Activated T-cell treated with anti-CD3 and anti-CD28 coated beads, Interleukin-2, amount 50 U/mL, for 4 hours (primary cell): ENCODE data around the gene SYT1. TPM values are rescaled to one million over a fixed set of nuclear protein-coding genes. Genes with fewer than 3 reads are reported as not detected.

Experiments used
- ATAC-seq, 2 donors: fragments of 200-7000 bp; cut with Tn5 transposase; one replicate each; pipeline ENCODE4 v1.10.0; 2021
- DNase-seq: peaks from one replicate; pipeline ENCODE4 v3.0.0-alpha.2; 2020
- H3K27me3 Mint-ChIP-seq: one replicate; pipeline ENCODE4 v1.8.0; 2021; ENCODE audit warnings: low read depth, mixed read lengths
- H3K36me3 Mint-ChIP-seq: one replicate; pipeline ENCODE4 v1.8.0; 2022; ENCODE audit warnings: mixed read lengths; ENCODE audit not compliant: insufficient read depth
- H3K4me1 Mint-ChIP-seq: one replicate; pipeline ENCODE4 v1.8.0; 2021; ENCODE audit warnings: low read depth, mixed read lengths
- H3K4me3 Mint-ChIP-seq: one replicate; pipeline ENCODE4 v1.8.0; 2021; ENCODE audit warnings: mild to moderate bottlenecking, moderate library complexity, mixed read lengths
- H3K9me3 Mint-ChIP-seq: one replicate; pipeline ENCODE4 v1.8.0; 2021; ENCODE audit warnings: mixed read lengths
- total RNA-seq, 3 donors: library from RNA; stranded (reverse); gene quantifications; one replicate each; pipeline ENCODE4 v1.2.1, GENCODE V29; 2021

Gene SYT1
- total RNA-seq, 3 donors from 2014 or later, result 0.16 TPM; not detected in 2

GRCh38 chr12:79448816-79449215 lies 584.2 kb downstream of the SYT1 start:
- no peak for ATAC-seq

DNA sequence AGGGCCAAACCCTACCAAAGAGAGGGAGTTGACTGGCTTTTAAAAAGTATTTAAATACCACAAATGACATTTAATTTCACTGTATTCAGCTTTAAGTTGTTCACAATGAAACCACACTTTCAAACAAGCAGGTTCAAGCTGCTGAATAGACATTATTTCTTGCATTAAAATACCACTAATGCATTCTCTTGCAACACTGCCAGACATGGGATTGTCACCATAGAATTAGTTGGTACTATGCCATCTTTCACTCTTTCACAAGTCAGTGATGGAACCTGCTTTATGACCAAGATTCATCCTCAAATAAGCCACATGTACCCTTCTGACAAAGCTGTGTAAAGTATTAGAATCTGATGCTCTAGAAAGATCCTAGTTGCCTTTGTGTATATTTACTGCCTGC lies 586.8 kb downstream of the SYT1 start:
- no peaks in the 10 kb centered on the region for H3K9me3 Mint-ChIP-seq
- H3K4me1 Mint-ChIP-seq, result no peaks in the 10 kb centered on the region
- H3K27me3 Mint-ChIP-seq, result no peaks in the 10 kb centered on the region
- H3K36me3 Mint-ChIP-seq, result no peaks in the 10 kb centered on the region
- no peak for ATAC-seq
- DNase-seq, result no peak
- no peak overlapping the region for H3K4me3 Mint-ChIP-seq

More at GRCh38 chr12:79448816-79449215, 584.2 kb downstream of the SYT1 start:
- H3K9me3 Mint-ChIP-seq, result no peaks in the 10 kb centered on the region
- no peaks in the 10 kb centered on the region for H3K27me3 Mint-ChIP-seq
- H3K4me3 Mint-ChIP-seq, result no peak overlapping the region
- no peaks in the 10 kb centered on the region for H3K36me3 Mint-ChIP-seq
- no peaks in the 10 kb centered on the region for H3K4me1 Mint-ChIP-seq
- no peak for DNase-seq

DNA sequence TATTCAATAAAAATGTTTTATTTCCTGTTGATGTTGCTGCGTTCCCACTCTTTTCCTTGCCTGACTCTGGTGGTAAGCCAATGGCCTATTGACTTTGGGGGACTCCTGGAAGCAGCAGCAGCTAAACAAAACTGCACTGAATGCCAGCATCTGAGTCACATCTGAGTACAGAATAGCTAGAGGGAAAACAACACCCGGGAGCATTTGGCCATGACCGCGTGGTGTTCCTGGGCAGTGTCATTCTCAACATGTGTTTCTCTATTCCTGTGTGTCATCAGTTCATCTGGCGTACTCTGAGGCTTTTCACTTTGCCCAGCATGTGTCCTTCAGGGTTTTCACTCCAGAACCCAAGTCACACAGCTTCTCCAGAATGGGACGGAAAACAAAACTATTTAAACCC lies 587.4 kb downstream of the SYT1 start:
- Mint-ChIP-seq H3K36me3 (no peaks in the 10 kb centered on the region), H3K27me3 (no peaks in the 10 kb centered on the region), H3K4me1 (no peaks in the 10 kb centered on the region)

GRCh38 chr12:79452906-79453305 lies 588.3 kb downstream of the SYT1 start:
- no peak for DNase-seq
- Mint-ChIP-seq H3K9me3 (no peaks in the 10 kb centered on the region), H3K4me3 (no peak overlapping the region), H3K27me3 (no peaks in the 10 kb centered on the region), H3K36me3 (no peaks in the 10 kb centered on the region), H3K4me1 (no peaks in the 10 kb centered on the region)
- ATAC-seq, result no peak

More for the DNA sequence above, 587.4 kb downstream of the SYT1 start:
- DNase-seq (no peak), ATAC-seq (no peak)
- Mint-ChIP-seq H3K4me3 (no peak overlapping the region), H3K9me3 (no peaks in the 10 kb centered on the region)

DNA sequence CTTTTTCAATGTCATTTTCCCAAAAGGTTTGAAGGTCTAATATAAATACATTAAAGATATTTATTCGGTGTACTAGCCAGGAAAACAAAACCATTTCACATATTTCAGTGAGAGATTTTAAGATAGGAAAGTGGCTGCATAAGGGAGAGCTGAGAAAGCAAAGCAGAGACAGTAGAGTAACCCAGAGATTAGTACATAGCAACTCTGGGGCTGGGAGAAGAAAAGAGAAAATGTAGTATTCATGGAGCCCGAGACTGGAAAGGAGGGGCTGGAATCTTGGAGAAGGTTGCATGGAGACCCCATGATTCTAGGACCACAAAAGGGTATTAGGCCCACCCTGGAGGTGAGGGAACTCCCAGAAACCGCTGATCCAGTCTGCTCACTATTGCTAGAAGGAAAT lies 589.2 kb downstream of the SYT1 start:
- Mint-ChIP-seq H3K27me3 (no peaks in the 10 kb centered on the region), H3K36me3 (no peaks in the 10 kb centered on the region), H3K4me3 (no peak overlapping the region), H3K4me1 (no peaks in the 10 kb centered on the region), H3K9me3 (no peaks in the 10 kb centered on the region)
- DNase-seq (no peak), ATAC-seq (no peak)

GRCh38 chr12:79454338-79454843 lies 589.8 kb downstream of the SYT1 start:
- ATAC-seq (no peak), DNase-seq (no peak)
- no peaks in the 10 kb centered on the region for H3K36me3 Mint-ChIP-seq
- no peaks in the 10 kb centered on the region for H3K4me1 Mint-ChIP-seq
- no peaks in the 10 kb centered on the region for H3K27me3 Mint-ChIP-seq
- H3K4me3 Mint-ChIP-seq, result no peak overlapping the region
- H3K9me3 Mint-ChIP-seq, result no peaks in the 10 kb centered on the region

DNA sequence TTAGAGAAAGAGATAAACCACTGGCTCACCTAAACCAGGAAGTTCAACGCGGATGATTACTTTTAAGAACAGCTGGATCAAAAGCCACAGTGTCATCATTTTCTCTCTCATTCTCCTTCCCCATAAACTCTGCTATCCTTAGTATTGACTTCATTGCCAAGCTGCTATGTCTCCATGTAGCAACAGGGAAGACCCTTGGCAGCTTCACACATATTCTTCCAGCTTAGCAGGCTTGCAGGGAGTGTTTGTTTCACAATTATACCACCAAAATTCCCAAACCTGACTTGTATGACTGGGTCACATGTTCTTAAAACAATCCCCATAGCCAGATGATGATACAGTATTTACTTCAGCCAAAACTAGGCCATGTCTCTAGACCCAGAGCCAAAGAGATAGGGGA lies 590.7 kb downstream of the SYT1 start:
- H3K36me3 Mint-ChIP-seq, result no peaks in the 10 kb centered on the region
- no peaks in the 10 kb centered on the region for H3K27me3 Mint-ChIP-seq
- H3K4me3 Mint-ChIP-seq, result no peak overlapping the region
- ATAC-seq, result no peak
- DNase-seq, result no peak
- H3K9me3 Mint-ChIP-seq, result no peaks in the 10 kb centered on the region
- H3K4me1 Mint-ChIP-seq, result no peaks in the 10 kb centered on the region

DNA sequence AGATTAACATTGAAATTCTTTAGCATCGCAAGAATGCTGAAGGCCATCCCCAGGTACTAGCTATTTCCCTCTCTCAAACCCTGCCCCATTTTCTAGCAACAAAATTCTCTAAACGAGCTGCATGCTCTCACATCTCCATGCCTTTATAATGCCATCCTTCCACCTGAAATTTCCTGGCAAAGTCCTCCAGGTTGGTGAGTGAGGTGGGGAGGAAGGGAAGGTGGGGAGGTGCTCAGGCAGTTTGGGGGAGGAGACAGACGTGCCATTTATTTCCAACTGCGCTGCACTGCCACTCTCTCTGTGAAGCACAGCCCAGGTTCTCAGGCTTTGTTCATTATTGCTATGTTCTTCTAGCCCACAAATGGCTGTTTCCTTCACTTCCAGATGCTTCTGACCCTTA lies 617.7 kb downstream of the SYT1 start:
- no peaks in the 10 kb centered on the region for H3K4me1 Mint-ChIP-seq
- no peak overlapping the region for H3K4me3 Mint-ChIP-seq
- no peaks in the 10 kb centered on the region for H3K36me3 Mint-ChIP-seq
- H3K9me3 Mint-ChIP-seq, result no peaks in the 10 kb centered on the region
- H3K27me3 Mint-ChIP-seq, result no peaks in the 10 kb centered on the region
- DNase-seq, result no peak
- ATAC-seq, result no peak

GRCh38 chr12:79482921-79483320 lies 618.3 kb downstream of the SYT1 start:
- Mint-ChIP-seq H3K4me1 (no peaks in the 10 kb centered on the region), H3K4me3 (no peak overlapping the region), H3K27me3 (no peaks in the 10 kb centered on the region), H3K36me3 (no peaks in the 10 kb centered on the region), H3K9me3 (no peaks in the 10 kb centered on the region)
- ATAC-seq, result no peak
- DNase-seq, result no peak

DNA sequence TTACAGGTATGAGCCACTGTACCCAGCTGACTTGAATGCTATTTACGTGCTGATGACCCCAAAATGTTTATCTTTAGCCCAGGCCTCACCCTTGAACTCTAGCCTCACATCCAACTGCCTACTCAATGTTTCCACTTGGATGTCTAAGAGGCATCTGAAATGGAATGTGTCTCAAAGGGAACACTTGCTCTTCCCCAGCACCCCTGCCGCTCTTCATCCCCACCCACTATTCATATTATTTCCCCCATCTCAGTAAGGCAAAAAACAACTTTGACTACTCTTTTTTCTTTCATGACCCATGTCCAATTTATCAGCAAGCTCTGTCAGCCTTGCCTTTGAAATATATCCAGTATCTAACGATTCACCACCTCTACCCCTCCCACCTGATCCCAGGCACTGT lies 621.6 kb downstream of the SYT1 start:
- ATAC-seq (no peak), DNase-seq (no peak)
- Mint-ChIP-seq H3K4me3 (no peak overlapping the region), H3K9me3 (no peaks in the 10 kb centered on the region), H3K27me3 (no peaks in the 10 kb centered on the region), H3K4me1 (no peaks in the 10 kb centered on the region), H3K36me3 (no peaks in the 10 kb centered on the region)

- Mint-ChIP-seq H3K4me3 (no peak overlapping the region), H3K9me3 (no peaks in the 10 kb centered on the region), H3K4me1 (no peaks in the 10 kb centered on the region), H3K27me3 (no peaks in the 10 kb centered on the region), H3K36me3 (no peaks in the 10 kb centered on the region)
- DNase-seq (no peak), ATAC-seq (no peak)
Observed at GRCh38 chr12:79487386-79488110, 623.0 kb downstream of the SYT1 start.
